Measurements from ENCODE around the gene TNNT3. TPM values are rescaled to one million over a fixed set of nuclear protein-coding genes. Genes with fewer than 3 reads are reported as not detected.

TNNT3 gene
- total RNA-seq, 1 donor from 2014 or later: not detected

DNA sequence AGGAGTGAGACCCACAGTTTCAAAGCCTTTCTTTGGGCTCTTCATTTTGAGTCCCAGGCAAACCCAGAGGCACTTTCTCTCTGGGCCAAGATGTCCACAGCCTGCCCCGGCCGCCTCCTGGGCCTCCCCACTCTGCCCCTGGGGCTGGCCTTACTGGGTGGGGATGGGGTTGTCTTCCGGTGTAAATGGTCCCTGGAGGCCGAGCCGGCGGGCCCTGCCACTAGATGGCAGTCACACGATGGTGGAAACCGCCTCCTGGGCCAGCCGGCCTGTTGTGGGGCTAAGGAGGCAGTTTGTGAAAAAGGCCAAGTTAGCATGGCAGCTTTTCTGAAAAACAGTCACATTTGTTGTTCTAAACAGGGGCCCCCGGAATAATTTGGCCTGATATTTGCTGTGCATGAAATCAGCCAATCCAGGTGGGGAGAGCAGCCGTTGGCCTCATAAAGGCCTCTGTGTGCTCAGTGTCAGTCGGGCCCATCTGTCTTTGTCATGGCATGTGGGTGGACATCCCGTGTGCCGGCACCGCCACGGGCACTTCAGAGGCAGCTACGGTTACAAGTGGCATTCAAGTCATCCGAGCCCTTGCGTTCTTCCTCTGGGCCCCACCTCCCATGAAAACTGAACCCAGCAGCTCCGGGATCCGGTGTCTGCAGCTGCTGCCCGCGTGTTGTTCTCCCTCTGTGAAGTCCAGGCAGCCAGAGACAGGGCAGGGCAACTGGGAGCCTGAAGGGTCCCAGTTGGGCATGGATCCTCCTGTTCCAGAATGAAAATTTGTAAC, 34.2 kb downstream of the TNNT3 start:
- Mint-ChIP-seq H3K27me3 (ENCODE audit: unreplicated experiment) (no peaks in the 10 kb centered on the region), H3K36me3 (ENCODE audit: low read depth, unreplicated experiment) (no peaks in the 10 kb centered on the region), H3K4me1 (ENCODE audit: unreplicated experiment) (no peaks in the 10 kb centered on the region), H3K27ac (ENCODE audit: unreplicated experiment) (no peak overlapping the region), H3K9me3 (ENCODE audit: unreplicated experiment) (no peaks in the 10 kb centered on the region), H3K4me3 (ENCODE audit: unreplicated experiment) (no peak overlapping the region)
- no peak for TF ChIP-seq CTCF (IDR thresholded peaks at IDR 0.05; ENCODE audit: unreplicated experiment)
- DNase-seq (ENCODE audit: low spot score): no peak

DNA sequence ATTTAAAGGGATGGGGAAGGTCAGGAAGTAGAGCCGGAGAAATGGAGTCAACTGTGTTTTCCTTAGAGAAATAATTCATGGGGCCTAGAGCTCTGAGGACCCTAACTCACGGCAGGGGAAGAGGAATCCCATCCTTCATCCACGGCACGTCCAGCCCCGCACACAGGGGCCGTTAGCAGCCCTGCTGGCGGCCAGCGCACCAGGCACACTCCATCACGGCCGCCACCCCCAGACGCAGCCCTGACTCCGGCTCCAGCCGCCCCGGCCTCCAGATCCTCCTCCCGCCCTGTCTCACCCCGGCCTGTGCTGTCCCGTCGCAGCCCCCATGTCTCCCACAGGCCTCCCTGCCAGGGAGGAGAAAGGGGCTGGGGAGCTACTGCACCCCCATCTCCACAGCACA, 38.9 kb downstream of the TNNT3 start:
- H3K27me3 Mint-ChIP-seq (ENCODE audit: unreplicated experiment): no peaks in the 10 kb centered on the region

GRCh38 chr11:1959786-1960185, 40.3 kb downstream of the TNNT3 start:
- Mint-ChIP-seq H3K4me3 (ENCODE audit: unreplicated experiment) (no peak overlapping the region), H3K36me3 (ENCODE audit: low read depth, unreplicated experiment) (no peaks in the 10 kb centered on the region)
- TF ChIP-seq CTCF (IDR thresholded peaks at IDR 0.05; ENCODE audit: unreplicated experiment): no peak

More for the DNA sequence above, 38.9 kb downstream of the TNNT3 start:
- no peak for TF ChIP-seq CTCF (IDR thresholded peaks at IDR 0.05; ENCODE audit: unreplicated experiment)
- Mint-ChIP-seq H3K4me1 (ENCODE audit: unreplicated experiment) (no peaks in the 10 kb centered on the region), H3K36me3 (ENCODE audit: low read depth, unreplicated experiment) (no peaks in the 10 kb centered on the region), H3K4me3 (ENCODE audit: unreplicated experiment) (no peak overlapping the region), H3K9me3 (ENCODE audit: unreplicated experiment) (no peaks in the 10 kb centered on the region), H3K27ac (ENCODE audit: unreplicated experiment) (no peak overlapping the region)
- DNase-seq (ENCODE audit: low spot score): no peak

GRCh38 chr11:1963864-1964263, 44.4 kb downstream of the TNNT3 start:
- Mint-ChIP-seq H3K9me3 (ENCODE audit: unreplicated experiment) (no peaks in the 10 kb centered on the region), H3K4me1 (ENCODE audit: unreplicated experiment) (no peaks in the 10 kb centered on the region), H3K27me3 (ENCODE audit: unreplicated experiment) (no peaks in the 10 kb centered on the region), H3K27ac (ENCODE audit: unreplicated experiment) (no peak overlapping the region), H3K36me3 (ENCODE audit: low read depth, unreplicated experiment) (no peaks in the 10 kb centered on the region), H3K4me3 (ENCODE audit: unreplicated experiment) (no peak overlapping the region)
- TF ChIP-seq CTCF (IDR thresholded peaks at IDR 0.05; ENCODE audit: unreplicated experiment): no peak
- DNase-seq (ENCODE audit: low spot score): no peak

More at GRCh38 chr11:1959786-1960185, 40.3 kb downstream of the TNNT3 start:
- H3K27me3 Mint-ChIP-seq (ENCODE audit: unreplicated experiment): no peaks in the 10 kb centered on the region
- DNase-seq (ENCODE audit: low spot score): no peak
- no peak overlapping the region for H3K27ac Mint-ChIP-seq (ENCODE audit: unreplicated experiment)
- no peaks in the 10 kb centered on the region for H3K9me3 Mint-ChIP-seq (ENCODE audit: unreplicated experiment)
- no peaks in the 10 kb centered on the region for H3K4me1 Mint-ChIP-seq (ENCODE audit: unreplicated experiment)

- Mint-ChIP-seq H3K4me1 (ENCODE audit: unreplicated experiment) (no peaks in the 10 kb centered on the region), H3K9me3 (ENCODE audit: unreplicated experiment) (no peaks in the 10 kb centered on the region), H3K27ac (ENCODE audit: unreplicated experiment) (no peak overlapping the region), H3K27me3 (ENCODE audit: unreplicated experiment) (no peaks in the 10 kb centered on the region), H3K36me3 (ENCODE audit: low read depth, unreplicated experiment) (no peaks in the 10 kb centered on the region), H3K4me3 (ENCODE audit: unreplicated experiment) (no peak overlapping the region)
- no peak for DNase-seq (ENCODE audit: low spot score)
- TF ChIP-seq CTCF (IDR thresholded peaks at IDR 0.05; ENCODE audit: unreplicated experiment): no peak
Observed at GRCh38 chr11:1964348-1964747, 44.8 kb downstream of the TNNT3 start.

Data from endothelial cell (in vitro differentiated cells).